Measurements from ENCODE around the gene DDX54. TPM values are rescaled to one million over a fixed set of nuclear protein-coding genes. Genes with fewer than 3 reads are reported as not detected.
"Not testable (repeated sequence)": the region's sequence is repeated elsewhere in the genome, so short reads cannot be mapped to it uniquely, and the experiment has no call there.

DDX54 gene
- total RNA-seq, 1 donor from 2014 or later = 78.5 TPM

GRCh38 chr12:113220593-113221180 is 35.4 kb upstream of the DDX54 start:
- no peak for DNase-seq (ENCODE audit: low read depth)

- no peak for DNase-seq (ENCODE audit: low read depth)
Observed at GRCh38 chr12:113216027-113216426, 30.7 kb upstream of the DDX54 start.

GRCh38 chr12:113214895-113215400 is 29.7 kb upstream of the DDX54 start:
- peak; percentile 79 for DNase-seq (ENCODE audit: low read depth)

GRCh38 chr12:113211160-113211559 is 25.9 kb upstream of the DDX54 start:
- DNase-seq (ENCODE audit: low read depth) = no peak

GRCh38 chr12:113208041-113208934 is 23.0 kb upstream of the DDX54 start:
- DNase-seq (ENCODE audit: low read depth) = no peak

GRCh38 chr12:113207613-113208040 is 22.3 kb upstream of the DDX54 start:
- no peak for DNase-seq (ENCODE audit: low read depth)

- not testable (repeated sequence) for DNase-seq (ENCODE audit: low read depth)
Observed at GRCh38 chr12:113206802-113207201, 21.5 kb upstream of the DDX54 start.

- DNase-seq (ENCODE audit: low read depth) = no peak
Observed at GRCh38 chr12:113204804-113205203, 19.5 kb upstream of the DDX54 start.

- no peak for DNase-seq (ENCODE audit: low read depth)
Observed at GRCh38 chr12:113203852-113204760, 18.8 kb upstream of the DDX54 start.

GRCh38 chr12:113202300-113203075 is 17.2 kb upstream of the DDX54 start:
- no peak for DNase-seq (ENCODE audit: low read depth)

GRCh38 chr12:113201187-113202177 is 16.2 kb upstream of the DDX54 start:
- DNase-seq (ENCODE audit: low read depth) = no peak

GRCh38 chr12:113200021-113200797 is 14.9 kb upstream of the DDX54 start:
- no peak for DNase-seq (ENCODE audit: low read depth)

GRCh38 chr12:113198296-113198695 is 13.0 kb upstream of the DDX54 start:
- no peak for DNase-seq (ENCODE audit: low read depth)

- DNase-seq (ENCODE audit: low read depth) = no peak
Observed at GRCh38 chr12:113197518-113198077, 12.3 kb upstream of the DDX54 start.

- peak; percentile 85 for DNase-seq (ENCODE audit: low read depth)
Observed at GRCh38 chr12:113196990-113197389, 11.7 kb upstream of the DDX54 start.

GRCh38 chr12:113196582-113196981 is 11.3 kb upstream of the DDX54 start:
- DNase-seq (ENCODE audit: low read depth) = no peak

GRCh38 chr12:113195598-113195997 is 10.3 kb upstream of the DDX54 start:
- no peak for DNase-seq (ENCODE audit: low read depth)

- peak; percentile 90 for DNase-seq (ENCODE audit: low read depth)
Observed at GRCh38 chr12:113194971-113195391, 9.7 kb upstream of the DDX54 start.
